DND-41 (cell line): Measurements from ENCODE around the gene DNASE1L3.

Source experiments
- ATAC-seq: fragments of 200-7000 bp; cut with Tn5 transposase; 3 replicates; pipeline ENCODE4 v1.9.1; 2021; ENCODE audit warnings: low read depth; ENCODE audit not compliant: insufficient read depth
- DNase-seq: peaks from one replicate; pipeline ENCODE4 v3.0.0-alpha.2; 2020
- H2AFZ ChIP-seq: 2 replicates; pipeline ENCODE4 v1.6.0; 2012; ENCODE audit warnings: low read depth, low read length
- H3K27ac ChIP-seq: 2 replicates; pipeline ENCODE4 v1.5.1; 2012; ENCODE audit warnings: low read length, inconsistent platforms
- H3K27me3 ChIP-seq: fragments of 200-600 bp; sonication (generic); 2 replicates; pipeline ENCODE4 v1.6.0; 2012; ENCODE audit warnings: low read length, mild to moderate bottlenecking, inconsistent platforms; ENCODE audit not compliant: insufficient read depth, poor library complexity
- H3K36me3 ChIP-seq: 2 replicates; pipeline ENCODE4 v1.5.1; 2012; ENCODE audit warnings: low read length, inconsistent platforms; ENCODE audit not compliant: insufficient read depth
- H3K4me1 ChIP-seq: 2 replicates; pipeline ENCODE4 v1.5.1; 2012; ENCODE audit warnings: mild to moderate bottlenecking, low read length; ENCODE audit not compliant: insufficient read depth
- H3K4me2 ChIP-seq: 2 replicates; pipeline ENCODE4 v1.6.0; 2012; ENCODE audit warnings: mild to moderate bottlenecking, moderate library complexity, low read length, inconsistent platforms; ENCODE audit not compliant: insufficient read depth
- H3K4me3 ChIP-seq, 2 experiments: fragments of 200-600 bp in 1 of 2; shearing (Covaris generic) in 1 of 2; 2 replicates each; pipeline ENCODE4 v1.5.1; 2012 to 2016; ENCODE audit warnings: inconsistent platforms in 2 of 2, low read length in 2 of 2, mild to moderate bottlenecking in 2 of 2, low read depth in 1 of 2, moderate library complexity in 1 of 2
- H3K79me2 ChIP-seq: 2 replicates; pipeline ENCODE4 v1.6.0; 2012; ENCODE audit warnings: low read length, inconsistent platforms; ENCODE audit not compliant: insufficient read depth
- H3K9ac ChIP-seq: 2 replicates; pipeline ENCODE4 v1.6.0; 2012; ENCODE audit warnings: low read depth, mild to moderate bottlenecking, inconsistent platforms, low read length, moderate library complexity
- H3K9me3 ChIP-seq: 2 replicates; pipeline ENCODE4 v1.5.1; 2012; ENCODE audit warnings: low read length, moderate library complexity, mild to moderate bottlenecking, inconsistent platforms; ENCODE audit not compliant: insufficient read depth, severe bottlenecking
- H4K20me1 ChIP-seq: 2 replicates; pipeline ENCODE4 v1.6.0; 2012; ENCODE audit warnings: low read length; ENCODE audit not compliant: insufficient read depth
- CTCF ChIP-seq: IDR thresholded peaks from 2 replicates; pipeline ENCODE4 v1.5.1; 2012; ENCODE audit warnings: borderline replicate concordance, low read length, moderate library complexity, mild to moderate bottlenecking; ENCODE audit not compliant: poor library complexity, severe bottlenecking; ENCODE audit errors: extremely low read depth
- EZH2 ChIP-seq: IDR thresholded peaks from 3 replicates; pipeline ENCODE4 v1.6.1; 2012; ENCODE audit warnings: borderline replicate concordance, low read depth, mild to moderate bottlenecking, moderate library complexity, low read length, inconsistent platforms; ENCODE audit not compliant: severe bottlenecking

DNASE1L3 gene

DNA sequence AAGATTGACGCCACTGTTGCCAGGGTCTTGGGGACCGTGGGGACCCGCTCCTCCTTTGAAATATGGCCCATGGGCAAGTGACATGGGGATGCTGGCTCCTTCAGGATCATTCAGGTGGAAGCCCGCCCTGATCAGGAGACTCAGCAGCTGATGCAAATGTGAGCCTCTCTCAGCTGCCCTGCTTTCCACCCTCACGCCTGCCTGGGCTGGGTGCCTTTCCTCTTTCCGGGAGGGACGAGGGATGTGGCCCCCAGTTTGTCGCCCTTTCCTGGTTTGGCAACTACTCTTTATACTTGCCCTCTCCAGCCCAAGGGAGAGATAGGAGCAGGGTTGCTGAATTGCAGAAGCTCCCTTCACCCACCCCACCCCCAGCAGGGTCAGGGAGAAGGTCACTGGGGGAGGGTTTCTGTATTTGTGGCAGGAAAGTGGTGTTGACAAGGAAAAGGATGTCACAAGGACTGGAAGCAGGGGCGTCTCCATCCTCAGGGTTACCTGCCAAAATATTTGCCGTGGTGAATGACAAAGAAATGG is 21.8 kb downstream of the DNASE1L3 start:
- Histone ChIP-seq H3K9me3 (no peaks in the 10 kb centered on the region), H3K4me1 (no peaks in the 10 kb centered on the region), H3K27ac (no peak overlapping the region), H3K9ac (no peak overlapping the region), H3K36me3 (no peaks in the 10 kb centered on the region), H3K4me3 (no peak overlapping the region), H3K27me3 (peaks cover 6% of the 10 kb centered on the region), H2AFZ (no peak overlapping the region), H4K20me1 (no peaks in the 10 kb centered on the region), H3K79me2 (no peaks in the 10 kb centered on the region), H3K4me2 (no peak overlapping the region)
- DNase-seq (no peak), ATAC-seq (no peak)
- TF ChIP-seq EZH2 (no peak), CTCF (no peak)

- H2AFZ ChIP-seq, result no peak overlapping the region
- H3K27ac ChIP-seq, result no peak overlapping the region
- no peaks in the 10 kb centered on the region for H3K9me3 ChIP-seq
These were observed 22.6 kb downstream of the DNASE1L3 start for GRCh38 chr3:58188173-58188564.

DNA sequence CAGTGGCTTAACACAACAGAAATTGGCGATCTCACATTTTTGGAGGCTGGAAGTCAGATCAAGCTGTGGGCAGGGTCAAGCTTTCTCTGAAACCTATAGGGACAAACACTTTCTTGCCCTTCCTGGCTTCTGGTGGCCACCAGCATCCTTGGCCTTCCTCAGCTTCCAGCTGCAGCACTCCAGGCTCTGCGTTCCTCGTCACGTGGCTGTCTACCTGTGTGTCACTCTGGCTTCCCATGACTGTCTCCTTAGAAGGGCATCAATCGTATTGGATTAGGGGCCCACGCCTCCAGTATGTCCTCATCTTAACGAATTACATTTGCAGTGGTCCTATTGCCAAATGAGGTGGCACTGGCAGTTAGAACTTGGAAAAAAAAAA is 25.8 kb downstream of the DNASE1L3 start:
- ATAC-seq (no peak), DNase-seq (no peak)
- Histone ChIP-seq H2AFZ (no peak overlapping the region), H3K4me2 (no peak overlapping the region), H4K20me1 (no peaks in the 10 kb centered on the region), H3K9ac (no peak overlapping the region), H3K9me3 (no peaks in the 10 kb centered on the region), H3K4me1 (no peaks in the 10 kb centered on the region), H3K36me3 (no peaks in the 10 kb centered on the region), H3K27ac (no peak overlapping the region), H3K4me3 (no peak overlapping the region), H3K79me2 (no peaks in the 10 kb centered on the region), H3K27me3 (peaks cover 3% of the 10 kb centered on the region)
- TF ChIP-seq CTCF (no peak), EZH2 (no peak)

More at GRCh38 chr3:58188173-58188564, 22.6 kb downstream of the DNASE1L3 start:
- Histone ChIP-seq H3K27me3 (peaks cover 6% of the 10 kb centered on the region), H3K36me3 (no peaks in the 10 kb centered on the region), H3K9ac (no peak overlapping the region), H3K4me3 (no peak overlapping the region), H3K4me2 (no peak overlapping the region), H4K20me1 (no peaks in the 10 kb centered on the region), H3K79me2 (no peaks in the 10 kb centered on the region), H3K4me1 (no peaks in the 10 kb centered on the region)
- peak; percentile 17; the same call in 1 of the 3 replicates for ATAC-seq
- TF ChIP-seq EZH2, result no peak
- no peak for TF ChIP-seq CTCF
- DNase-seq, result no peak
